Ishikawa (cell line): ENCODE results near the gene ADAP1.

ENCODE experiments used
- CEBPB ChIP-seq: IDR thresholded peaks from 2 replicates; pipeline ENCODE4 v1.6.1; 2012
- CREB1 ChIP-seq: IDR thresholded peaks from 2 replicates; pipeline ENCODE4 v1.6.1; 2012; ENCODE audit warnings: low read depth
- EGR1 ChIP-seq: IDR thresholded peaks from 2 replicates; pipeline ENCODE4 v1.6.1; 2012
- EP300 ChIP-seq: IDR thresholded peaks from 2 replicates; pipeline ENCODE4 v1.6.1; 2012; ENCODE audit warnings: borderline replicate concordance
- FOXM1 ChIP-seq: IDR thresholded peaks from 2 replicates; pipeline ENCODE4 v1.6.1; 2012; ENCODE audit warnings: low read depth, borderline replicate concordance
- MAX ChIP-seq: IDR thresholded peaks from 2 replicates; pipeline ENCODE4 v1.6.1; 2012
- NFIC ChIP-seq: IDR thresholded peaks from 2 replicates; pipeline ENCODE4 v1.6.1; 2012
- RAD21 ChIP-seq: IDR thresholded peaks from 2 replicates; pipeline ENCODE4 v1.6.1; 2012; ENCODE audit warnings: low read depth
- TAF1 ChIP-seq: IDR thresholded peaks from 2 replicates; pipeline ENCODE4 v1.6.1; 2012; ENCODE audit warnings: low read depth, mild to moderate bottlenecking
- TCF12 ChIP-seq: IDR thresholded peaks from 2 replicates; pipeline ENCODE4 v1.6.1; 2012; ENCODE audit warnings: low read depth
- TEAD4 ChIP-seq: IDR thresholded peaks from 2 replicates; pipeline ENCODE4 v1.6.1; 2012
- YY1 ChIP-seq: IDR thresholded peaks from 2 replicates; pipeline ENCODE4 v1.6.1; 2012; ENCODE audit warnings: low read depth
- ZBTB7A ChIP-seq: IDR thresholded peaks from 2 replicates; pipeline ENCODE4 v1.6.1; 2012; ENCODE audit warnings: low read depth
- TF ChIP-seq, protein P1 (sequence below): IDR thresholded peaks from 2 replicates; pipeline ENCODE4 v1.6.1; 2012
- TF ChIP-seq, protein P2 (sequence below): IDR thresholded peaks from 2 replicates; pipeline ENCODE4 v1.6.1; 2012; ENCODE audit warnings: low read depth, mild to moderate bottlenecking

ADAP1 gene

GRCh38 chr7:920351-921070 is 34.0 kb downstream of the ADAP1 start:
- TF ChIP-seq, protein P1, sequence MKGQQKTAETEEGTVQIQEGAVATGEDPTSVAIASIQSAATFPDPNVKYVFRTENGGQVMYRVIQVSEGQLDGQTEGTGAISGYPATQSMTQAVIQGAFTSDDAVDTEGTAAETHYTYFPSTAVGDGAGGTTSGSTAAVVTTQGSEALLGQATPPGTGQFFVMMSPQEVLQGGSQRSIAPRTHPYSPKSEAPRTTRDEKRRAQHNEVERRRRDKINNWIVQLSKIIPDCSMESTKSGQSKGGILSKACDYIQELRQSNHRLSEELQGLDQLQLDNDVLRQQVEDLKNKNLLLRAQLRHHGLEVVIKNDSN: peak; percentile 64
- TF ChIP-seq MAX (0 out of 2 replicates have a peak, but pooled peaks have one; percentile 34), EP300 (peak; percentile 10; the same call in 1 of the 2 replicates), TEAD4 (no peak)

DNA sequence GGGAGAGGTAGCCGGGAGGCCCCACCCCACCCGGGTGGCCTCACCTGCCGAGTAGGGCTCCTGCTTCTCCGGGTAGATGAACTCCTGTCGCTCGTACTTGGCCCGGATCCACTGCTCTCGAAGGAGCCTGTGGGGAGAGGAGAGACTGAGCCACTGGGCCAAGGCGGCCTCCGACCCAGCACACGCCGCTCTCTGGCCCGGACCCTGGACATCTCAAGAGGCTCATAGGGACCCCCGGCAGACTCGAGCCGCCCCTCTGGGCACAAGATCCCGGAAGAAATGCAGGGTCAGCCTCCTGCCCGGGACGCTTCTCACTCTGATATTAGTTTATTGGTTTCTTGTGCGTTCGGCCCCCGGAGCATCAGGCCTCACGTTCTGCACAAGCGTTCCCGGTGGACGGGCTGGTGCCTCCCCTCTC is 34.5 kb downstream of the ADAP1 start:
- TF ChIP-seq, protein P1: no peak
- TF ChIP-seq TCF12: no peak
- TF ChIP-seq YY1: no peak
- TF ChIP-seq NFIC: no peak
- TF ChIP-seq, protein P2, sequence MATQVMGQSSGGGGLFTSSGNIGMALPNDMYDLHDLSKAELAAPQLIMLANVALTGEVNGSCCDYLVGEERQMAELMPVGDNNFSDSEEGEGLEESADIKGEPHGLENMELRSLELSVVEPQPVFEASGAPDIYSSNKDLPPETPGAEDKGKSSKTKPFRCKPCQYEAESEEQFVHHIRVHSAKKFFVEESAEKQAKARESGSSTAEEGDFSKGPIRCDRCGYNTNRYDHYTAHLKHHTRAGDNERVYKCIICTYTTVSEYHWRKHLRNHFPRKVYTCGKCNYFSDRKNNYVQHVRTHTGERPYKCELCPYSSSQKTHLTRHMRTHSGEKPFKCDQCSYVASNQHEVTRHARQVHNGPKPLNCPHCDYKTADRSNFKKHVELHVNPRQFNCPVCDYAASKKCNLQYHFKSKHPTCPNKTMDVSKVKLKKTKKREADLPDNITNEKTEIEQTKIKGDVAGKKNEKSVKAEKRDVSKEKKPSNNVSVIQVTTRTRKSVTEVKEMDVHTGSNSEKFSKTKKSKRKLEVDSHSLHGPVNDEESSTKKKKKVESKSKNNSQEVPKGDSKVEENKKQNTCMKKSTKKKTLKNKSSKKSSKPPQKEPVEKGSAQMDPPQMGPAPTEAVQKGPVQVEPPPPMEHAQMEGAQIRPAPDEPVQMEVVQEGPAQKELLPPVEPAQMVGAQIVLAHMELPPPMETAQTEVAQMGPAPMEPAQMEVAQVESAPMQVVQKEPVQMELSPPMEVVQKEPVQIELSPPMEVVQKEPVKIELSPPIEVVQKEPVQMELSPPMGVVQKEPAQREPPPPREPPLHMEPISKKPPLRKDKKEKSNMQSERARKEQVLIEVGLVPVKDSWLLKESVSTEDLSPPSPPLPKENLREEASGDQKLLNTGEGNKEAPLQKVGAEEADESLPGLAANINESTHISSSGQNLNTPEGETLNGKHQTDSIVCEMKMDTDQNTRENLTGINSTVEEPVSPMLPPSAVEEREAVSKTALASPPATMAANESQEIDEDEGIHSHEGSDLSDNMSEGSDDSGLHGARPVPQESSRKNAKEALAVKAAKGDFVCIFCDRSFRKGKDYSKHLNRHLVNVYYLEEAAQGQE: no peak
- no peak for TF ChIP-seq EGR1
- no peak for TF ChIP-seq CREB1
- TF ChIP-seq RAD21: no peak
- no peak for TF ChIP-seq TAF1
- no peak for TF ChIP-seq TEAD4
- no peak for TF ChIP-seq CEBPB
- no peak for TF ChIP-seq MAX
- TF ChIP-seq EP300: no peak

DNA sequence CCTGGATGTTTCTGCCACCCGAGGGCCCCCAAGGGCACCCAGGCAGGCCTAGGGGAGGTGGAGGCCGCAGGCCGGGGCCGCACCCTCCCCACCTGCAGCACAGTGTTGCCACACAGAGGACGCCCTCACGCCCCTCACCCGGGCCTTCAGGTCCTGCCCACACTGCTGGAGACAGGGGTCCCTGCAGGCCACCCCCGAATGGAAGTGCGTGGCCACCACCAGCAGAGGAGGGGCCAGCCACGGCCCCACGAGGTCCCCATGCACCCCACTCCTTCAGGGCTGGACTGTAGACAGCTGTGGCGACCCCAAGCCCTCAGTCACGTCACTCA is 35.4 kb downstream of the ADAP1 start:
- TF ChIP-seq MAX (no peak), RAD21 (no peak), FOXM1 (no peak), EGR1 (no peak), CREB1 (no peak), ZBTB7A (no peak), YY1 (no peak), TAF1 (no peak), NFIC (no peak), TCF12 (no peak), CEBPB (no peak), TEAD4 (no peak), EP300 (no peak)
- TF ChIP-seq, protein P2: no peak
- TF ChIP-seq, protein P1: no peak

GRCh38 chr7:918441-919113 is 35.9 kb downstream of the ADAP1 start:
- TF ChIP-seq, protein P1: no peak
- TF ChIP-seq, protein P2: no peak
- TF ChIP-seq TAF1 (no peak), CEBPB (no peak), EP300 (no peak), NFIC (no peak), CREB1 (no peak), MAX (no peak), YY1 (no peak), TEAD4 (no peak), FOXM1 (no peak)
